SU-DHL-6 (cell line): ENCODE data around the gene CEP170B.

Experiments
- EZH2phosphoT487 ChIP-seq: fragments of 200-600 bp; sonication (generic), shearing (Covaris generic); conservative IDR thresholded peaks from 2 replicates; pipeline ENCODE4 v1.6.1; 2018; ENCODE audit warnings: mild to moderate bottlenecking, antibody characterized with exemption, low read length, moderate library complexity, mixed read lengths
- TF ChIP-seq, protein P1 (sequence below): fragments of 200-600 bp; sonication (generic); IDR thresholded peaks from one replicate; pipeline ENCODE4 v1.5.1; 2017; ENCODE audit warnings: antibody characterized with exemption, mild to moderate bottlenecking, low read length, moderate library complexity; ENCODE audit not compliant: insufficient read depth, poor library complexity, severe bottlenecking

DNA sequence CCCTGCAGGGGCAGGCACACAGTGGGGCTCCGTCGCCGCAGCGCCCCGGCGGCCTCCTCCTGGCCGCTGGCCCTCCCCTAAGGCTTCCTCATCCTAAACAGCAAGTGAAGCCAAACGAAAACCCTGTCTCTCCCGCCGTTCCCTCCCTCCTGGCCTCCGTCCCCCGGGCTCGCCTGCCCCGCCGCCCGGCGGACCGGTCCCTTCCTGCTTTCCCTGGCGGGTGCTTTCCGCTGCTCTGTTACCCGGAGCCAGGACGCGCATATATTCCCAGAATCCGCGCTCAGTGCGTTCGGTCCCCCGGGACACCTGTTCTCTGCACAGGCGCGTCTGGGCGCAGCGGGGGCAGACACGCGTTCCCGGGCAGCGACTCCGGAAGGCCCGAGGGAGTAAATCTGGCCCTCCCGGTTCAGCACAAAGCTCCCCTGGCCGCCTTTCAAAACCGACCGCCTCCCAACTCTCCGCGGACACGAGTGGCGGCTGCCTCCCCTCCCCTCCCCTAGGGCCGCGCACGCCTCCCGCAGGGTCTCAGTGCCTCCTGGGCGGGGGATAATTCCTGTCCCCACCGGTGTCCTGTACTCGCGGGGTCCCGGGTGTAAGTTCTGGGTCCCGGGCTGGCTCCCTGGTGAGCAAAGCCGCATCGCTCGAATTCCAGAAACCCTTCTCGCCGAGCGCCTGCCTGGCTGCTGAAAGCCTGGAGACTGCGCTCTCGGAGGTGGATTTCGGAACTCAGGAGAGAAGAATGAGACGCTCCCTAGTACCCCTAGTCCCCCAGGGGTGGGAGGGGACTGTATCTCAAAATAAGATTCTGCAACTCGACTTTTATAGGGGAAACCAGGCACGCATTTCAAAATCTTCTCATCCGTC lies 21.4 kb upstream of the CEP170B start:
- TF ChIP-seq, protein P1, sequence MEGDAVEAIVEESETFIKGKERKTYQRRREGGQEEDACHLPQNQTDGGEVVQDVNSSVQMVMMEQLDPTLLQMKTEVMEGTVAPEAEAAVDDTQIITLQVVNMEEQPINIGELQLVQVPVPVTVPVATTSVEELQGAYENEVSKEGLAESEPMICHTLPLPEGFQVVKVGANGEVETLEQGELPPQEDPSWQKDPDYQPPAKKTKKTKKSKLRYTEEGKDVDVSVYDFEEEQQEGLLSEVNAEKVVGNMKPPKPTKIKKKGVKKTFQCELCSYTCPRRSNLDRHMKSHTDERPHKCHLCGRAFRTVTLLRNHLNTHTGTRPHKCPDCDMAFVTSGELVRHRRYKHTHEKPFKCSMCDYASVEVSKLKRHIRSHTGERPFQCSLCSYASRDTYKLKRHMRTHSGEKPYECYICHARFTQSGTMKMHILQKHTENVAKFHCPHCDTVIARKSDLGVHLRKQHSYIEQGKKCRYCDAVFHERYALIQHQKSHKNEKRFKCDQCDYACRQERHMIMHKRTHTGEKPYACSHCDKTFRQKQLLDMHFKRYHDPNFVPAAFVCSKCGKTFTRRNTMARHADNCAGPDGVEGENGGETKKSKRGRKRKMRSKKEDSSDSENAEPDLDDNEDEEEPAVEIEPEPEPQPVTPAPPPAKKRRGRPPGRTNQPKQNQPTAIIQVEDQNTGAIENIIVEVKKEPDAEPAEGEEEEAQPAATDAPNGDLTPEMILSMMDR: no peak
- TF ChIP-seq EZH2phosphoT487: no peak
